ENCODE results near the gene ADCY5. TPM values are rescaled to one million over a fixed set of nuclear protein-coding genes. Genes with fewer than 3 reads are reported as not detected.

ADCY5 gene
- total and polyA plus RNA-seq, 4 donors, result 0.74 to 6.6 (median 2.9) TPM

- 95% methylated on average over 5 of the region's 5 CpGs for WGBS
- no peak overlapping the region for H3K9ac ChIP-seq (ENCODE audit: low read depth in 1 of 2, low read length in 2 of 2)
- H3K27me3 ChIP-seq (ENCODE audit: control insufficient read depth in 4 of 4, insufficient read depth in 4 of 4, low read length in 3 of 4), result no peaks in the 10 kb centered on the region
- TF ChIP-seq EGR1 (IDR thresholded peaks at IDR 0.05; ENCODE audit: low read depth in 2 of 2), result no peak
- TF ChIP-seq RXRA (IDR thresholded peaks at IDR 0.05), result no peak
- TF ChIP-seq GABPA (IDR thresholded peaks at IDR 0.05 in 1 of 2, conservative IDR thresholded peaks at IDR 0.05 in 1 of 2), result no peak
- TF ChIP-seq NR2F2 (IDR thresholded peaks at IDR 0.05), result no peak
- no peak for TF ChIP-seq REST (IDR thresholded peaks at IDR 0.05)
- no peak for TF ChIP-seq JUND (IDR thresholded peaks at IDR 0.05)
- TF ChIP-seq MAX (IDR thresholded peaks at IDR 0.05), result no peak
- no peak for TF ChIP-seq HNF4G (IDR thresholded peaks at IDR 0.05)
- TF ChIP-seq TAF1 (conservative IDR thresholded peaks at IDR 0.05), result no peak
- TF ChIP-seq CTCF (IDR thresholded peaks at IDR 0.05; ENCODE audit: low read depth, low read length, missing input control), result no peak
- no peak for TF ChIP-seq RAD21 (IDR thresholded peaks at IDR 0.05)
- no peak for DNase-seq (ENCODE audit: low spot score)
- peaks cover 0 to 3% (median 1%) of the 10 kb centered on the region in 4 donors for H3K4me1 ChIP-seq (ENCODE audit: control insufficient read depth in 4 of 4, insufficient read depth in 4 of 4, low read length in 3 of 4)
- H3K36me3 ChIP-seq (ENCODE audit: control insufficient read depth in 4 of 4, insufficient read depth in 3 of 4, low read depth in 1 of 4, low read length in 3 of 4), result no peaks in the 10 kb centered on the region
- no peaks in the 10 kb centered on the region for H3K9me3 ChIP-seq (ENCODE audit: control insufficient read depth in 4 of 4, low read length in 3 of 4)
- no peak overlapping the region for H3K27ac ChIP-seq (ENCODE audit: low read depth in 1 of 2, low read length in 2 of 2)
- no peak overlapping the region for H3K4me3 ChIP-seq (ENCODE audit: low read depth in 1 of 3, low read length in 3 of 3)
Measured at GRCh38 chr3:123395235-123395634, 53.7 kb downstream of the ADCY5 start.

- WGBS, result 80% methylated on average over 5 of the region's 5 CpGs
- no peak overlapping the region for H3K4me3 ChIP-seq (ENCODE audit: low read depth in 1 of 3, low read length in 3 of 3)
- no peaks in the 10 kb centered on the region for H3K9me3 ChIP-seq (ENCODE audit: control insufficient read depth in 4 of 4, low read length in 3 of 4)
- H3K4me1 ChIP-seq (ENCODE audit: control insufficient read depth in 4 of 4, insufficient read depth in 4 of 4, low read length in 3 of 4), result peaks cover 0 to 3% (median 0%) of the 10 kb centered on the region in 4 donors
- H3K27me3 ChIP-seq (ENCODE audit: control insufficient read depth in 4 of 4, insufficient read depth in 4 of 4, low read length in 3 of 4), result no peaks in the 10 kb centered on the region
- DNase-seq (ENCODE audit: low spot score), result no peak
- no peak overlapping the region for H3K9ac ChIP-seq (ENCODE audit: low read depth in 1 of 2, low read length in 2 of 2)
- TF ChIP-seq FOXA2 (IDR thresholded peaks at IDR 0.05) (no peak), REST (IDR thresholded peaks at IDR 0.05) (no peak), MAX (IDR thresholded peaks at IDR 0.05) (no peak), YY1 (IDR thresholded peaks at IDR 0.05) (no peak), GABPA (IDR thresholded peaks at IDR 0.05 in 1 of 2, conservative IDR thresholded peaks at IDR 0.05 in 1 of 2) (no peak), ZBTB33 (IDR thresholded peaks at IDR 0.05) (no peak), CTCF (IDR thresholded peaks at IDR 0.05; ENCODE audit: low read depth, low read length, missing input control) (no peak), HNF4G (IDR thresholded peaks at IDR 0.05) (no peak), NR2F2 (IDR thresholded peaks at IDR 0.05) (no peak), RXRA (IDR thresholded peaks at IDR 0.05) (no peak), JUND (IDR thresholded peaks at IDR 0.05) (no peak), TAF1 (conservative IDR thresholded peaks at IDR 0.05) (no peak), EGR1 (IDR thresholded peaks at IDR 0.05; ENCODE audit: low read depth in 2 of 2) (no peak)
- H3K27ac ChIP-seq (ENCODE audit: low read depth in 1 of 2, low read length in 2 of 2), result no peak overlapping the region
- no peaks in the 10 kb centered on the region for H3K36me3 ChIP-seq (ENCODE audit: control insufficient read depth in 4 of 4, insufficient read depth in 3 of 4, low read depth in 1 of 4, low read length in 3 of 4)
Measured at GRCh38 chr3:123394391-123395020, 54.4 kb downstream of the ADCY5 start.

Data from liver (tissue), 9 donors.